H4 (cell line): ENCODE results near the gene GLDN. TPM values are rescaled to one million over a fixed set of nuclear protein-coding genes. Genes with fewer than 3 reads are reported as not detected.
A peak's percentile ranks its signal among the peaks of the same experiment; 100 is the strongest.
"Not testable (repeated sequence)": the region's sequence is repeated elsewhere in the genome, so short reads cannot be mapped to it uniquely, and the experiment has no call there.

Source experiments
- DNase-seq: peaks from one replicate; pipeline ENCODE4 v3.0.0-alpha.2; 2015; ENCODE audit warnings: low spot score
- total RNA-seq: library from RNA; depleted of rRNA; stranded (reverse); fragments of >200 nt; shearing (Covaris generic); gene quantifications from 2 replicates; pipeline ENCODE4 v1.2.3, GENCODE V29; 2014

The GLDN gene
- total RNA-seq, 1 experiment from 2014 or later: 66.0 TPM

- DNase-seq: no peak
These were observed 46.2 kb downstream of the GLDN start for GRCh38 chr15:51387699-51388041.

GRCh38 chr15:51388726-51389125 is 47.3 kb downstream of the GLDN start:
- DNase-seq: no peak

- no peak for DNase-seq
These were observed 48.9 kb downstream of the GLDN start for GRCh38 chr15:51390241-51390965.

GRCh38 chr15:51390966-51391422 is 49.5 kb downstream of the GLDN start:
- DNase-seq: no peak

- DNase-seq: no peak
These were observed 55.5 kb downstream of the GLDN start for GRCh38 chr15:51396921-51397320.

- no peak for DNase-seq
These were observed 57.2 kb downstream of the GLDN start for GRCh38 chr15:51398626-51399025.

- DNase-seq: no peak
These were observed 59.8 kb downstream of the GLDN start for GRCh38 chr15:51401051-51401780.

GRCh38 chr15:51401872-51402517 is 60.5 kb downstream of the GLDN start:
- peak; percentile 21 for DNase-seq

GRCh38 chr15:51403072-51403878 is 61.8 kb downstream of the GLDN start:
- DNase-seq: peak; percentile 28

- DNase-seq: no peak
These were observed 62.7 kb downstream of the GLDN start for GRCh38 chr15:51403946-51404695.

GRCh38 chr15:51405693-51406523 is 64.5 kb downstream of the GLDN start:
- no peak for DNase-seq

- no peak for DNase-seq
These were observed 72.9 kb downstream of the GLDN start for GRCh38 chr15:51414256-51414860.

- no peak for DNase-seq
These were observed 74.7 kb downstream of the GLDN start for GRCh38 chr15:51416129-51416528.

- not testable (repeated sequence) for DNase-seq
These were observed 81.6 kb downstream of the GLDN start for GRCh38 chr15:51423040-51423439.

- no peak for DNase-seq
These were observed 83.3 kb downstream of the GLDN start for GRCh38 chr15:51424780-51425179.

- DNase-seq: no peak
These were observed 84.1 kb downstream of the GLDN start for GRCh38 chr15:51425517-51426040.

GRCh38 chr15:51438526-51438925 is 97.1 kb downstream of the GLDN start:
- no peak for DNase-seq

GRCh38 chr15:51443282-51443914 is 101.9 kb downstream of the GLDN start:
- no peak for DNase-seq

GRCh38 chr15:51444112-51444511 is 102.7 kb downstream of the GLDN start:
- DNase-seq: no peak
